Endothelial cell of umbilical vein (primary cell): ENCODE measurements around the gene TMED7. TPM values are rescaled to one million over a fixed set of nuclear protein-coding genes. Genes with fewer than 3 reads are reported as not detected.

ENCODE experiments used
- BruUV-seq: library from RNA; stranded (reverse); fragments of 400-500 nt; replicated peaks from 2 replicates; lab custom pipeline; 2021; lab: Mats Ljungman, UMichigan
- CTCF ChIA-PET: fragments of 300-600, 350-600 bp; sonication (Branson Sonifier 250); formaldehyde crosslinking; loops from one replicate; lab custom pipeline; 2021; ENCODE audit warnings: antibody characterized with exemption, inconsistent platforms; lab: Charles Lee
- POLR2A ChIA-PET: fragments of 300-600, 350-600 bp; sonication (Branson Sonifier 250); formaldehyde crosslinking; loops from one replicate; lab custom pipeline; 2021; ENCODE audit warnings: antibody characterized with exemption, inconsistent platforms; lab: Charles Lee
- DNase-seq: peaks from one replicate; pipeline ENCODE4 v3.0.0-alpha.2; 2011; ENCODE audit warnings: low read depth, low spot score
- FAIRE-seq: peaks from 2 replicates; lab custom pipeline; 2011; peaks lifted over from hg19 to GRCh38; lab: Jason Lieb, UNC
- H2AFZ ChIP-seq: 2 replicates; pipeline ENCODE4 v1.6.0; 2012; ENCODE audit warnings: low read depth, low read length, control low read depth, inconsistent platforms
- H3K27ac ChIP-seq: 2 replicates; pipeline ENCODE4 v1.5.1; 2011; ENCODE audit warnings: low read depth, mild to moderate bottlenecking, control low read depth, low read length, moderate library complexity; ENCODE audit not compliant: insufficient read depth
- H3K27me3 ChIP-seq, 2 experiments: 2 replicates each; pipeline versions ENCODE4 v1.6.0 to v1.6.1; 2011; ENCODE audit warnings: low read length in 2 of 2, mixed read lengths in 1 of 2; ENCODE audit not compliant: control insufficient read depth in 2 of 2, insufficient read depth in 2 of 2
- H3K36me3 ChIP-seq, 2 experiments: 2 replicates in 1 of 2; 3 replicates in 1 of 2; pipeline ENCODE4 v1.5.1; 2011; ENCODE audit warnings: low read length in 2 of 2, mild to moderate bottlenecking in 1 of 2, moderate library complexity in 1 of 2; ENCODE audit not compliant: control insufficient read depth in 2 of 2, insufficient read depth in 2 of 2; ENCODE audit errors: extremely low read depth in 1 of 2
- H3K4me1 ChIP-seq: 3 replicates; pipeline ENCODE4 v1.5.1; 2011; ENCODE audit warnings: mild to moderate bottlenecking, low read length; ENCODE audit not compliant: control insufficient read depth, insufficient read depth; ENCODE audit errors: extremely low read depth
- H3K4me2 ChIP-seq: 2 replicates; pipeline ENCODE4 v1.6.1; 2011; ENCODE audit warnings: low read length, control low read depth, mixed read lengths; ENCODE audit not compliant: insufficient read depth
- H3K4me3 ChIP-seq, 3 experiments: fragments of 200-600 bp in 1 of 3; sonication (generic), shearing (Covaris generic) in 1 of 3; replicated peaks in 1 of 3; 2 replicates each; pipeline ENCODE4 v1.5.1; 2011 to 2016; ENCODE audit warnings: control low read depth in 3 of 3, low read length in 3 of 3, mild to moderate bottlenecking in 2 of 3, inconsistent platforms in 1 of 3, low read depth in 1 of 3, moderate library complexity in 1 of 3; ENCODE audit not compliant: insufficient read depth in 1 of 3
- H3K79me2 ChIP-seq: 2 replicates; pipeline ENCODE4 v1.6.0; 2012; ENCODE audit warnings: low read length, inconsistent platforms; ENCODE audit not compliant: control insufficient read depth, insufficient read depth
- H3K9ac ChIP-seq: replicated peaks from 2 replicates; pipeline ENCODE3; 2011; ENCODE audit warnings: low read length, control low read depth; ENCODE audit not compliant: insufficient read depth; ENCODE audit errors: extremely low read depth
- H3K9me1 ChIP-seq: replicated peaks from 3 replicates; pipeline ENCODE4 v1.6.0; 2011; ENCODE audit warnings: mild to moderate bottlenecking, low read length; ENCODE audit not compliant: control insufficient read depth, insufficient read depth; ENCODE audit errors: extremely low read depth
- H3K9me3 ChIP-seq: replicated peaks from 2 replicates; pipeline ENCODE4 v1.5.1; 2012; ENCODE audit warnings: low read length, inconsistent platforms; ENCODE audit not compliant: control insufficient read depth, insufficient read depth
- H4K20me1 ChIP-seq: replicated peaks from 2 replicates; pipeline ENCODE3; 2011; ENCODE audit warnings: mild to moderate bottlenecking, low read length; ENCODE audit not compliant: control insufficient read depth, insufficient read depth; ENCODE audit errors: extremely low read depth
- EZH2 ChIP-seq: IDR thresholded peaks from 2 replicates; pipeline ENCODE4 v1.6.1; 2012; ENCODE audit warnings: borderline replicate concordance, low read depth, mild to moderate bottlenecking, moderate library complexity, low read length, inconsistent platforms; ENCODE audit not compliant: severe bottlenecking
- FOS ChIP-seq: IDR thresholded peaks from 2 replicates; pipeline ENCODE4 v1.6.1; 2011; ENCODE audit warnings: mild to moderate bottlenecking, low read length, moderate library complexity, borderline replicate concordance; ENCODE audit not compliant: insufficient read depth
- GATA2 ChIP-seq: IDR thresholded peaks from 2 replicates; pipeline ENCODE4 v1.7.0; 2011; ENCODE audit warnings: low read depth, mild to moderate bottlenecking, moderate library complexity, mixed read lengths, low read length; ENCODE audit not compliant: insufficient read length, insufficient read depth
- MYC ChIP-seq: IDR thresholded peaks from one replicate; pipeline ENCODE4 v1.6.1; 2011; ENCODE audit warnings: mild to moderate bottlenecking, low read depth, low read length
- POLR2AphosphoS5 ChIP-seq: IDR thresholded peaks from 2 replicates; pipeline ENCODE4 v1.6.1; 2012; ENCODE audit warnings: low read depth, mild to moderate bottlenecking, control low read depth, low read length, moderate library complexity; ENCODE audit not compliant: insufficient read depth
- dilution Hi-C: fragments of 300-500 bp; cut with MboI; formaldehyde crosslinking; loops from one replicate; pipeline ENCODE4 v1.15.0; 2019; ENCODE audit warnings: low sequenced_read_pairs; ENCODE audit not compliant: extremely low pct_ligation_motif_present
- intact Hi-C: fragments of 100-400 bp; cut with micrococcal nuclease; formaldehyde crosslinking; loops from one replicate; pipeline ENCODE4 v1.10.0; 2022
- polyA plus RNA-seq, 4 experiments: library from polyadenylated mRNA; depleted of rRNA in 3 of 4; stranded (reverse) in 3 of 4; unstranded in 1 of 4; fragments of >200 nt; gene quantifications; 2 replicates each; pipeline versions ENCODE4 v1.2.1 to v1.2.3, GENCODE V29; 2011 to 2012; ENCODE audit warnings: missing spikeins in 1 of 4
- total RNA-seq: library from RNA; stranded (reverse); gene quantifications from 2 replicates; pipeline ENCODE4 v1.2.3, GENCODE V29; 2021
- TF ChIP-seq, protein P1 (sequence below): IDR thresholded peaks from 2 replicates; pipeline ENCODE4 v1.6.1; 2011; ENCODE audit not compliant: insufficient read depth, insufficient read length
- TF ChIP-seq, protein P2 (sequence below), 2 donors: IDR thresholded peaks; 1 replicate in 1 of 2; 2 replicates in 1 of 2; pipeline ENCODE4 v1.5.1; 2011; ENCODE audit warnings: low read length in 2 of 2, mild to moderate bottlenecking in 2 of 2, moderate library complexity in 2 of 2, control low read depth in 1 of 2, inconsistent platforms in 1 of 2, low read depth in 1 of 2; ENCODE audit not compliant: insufficient read depth in 1 of 2; ENCODE audit errors: extremely low read depth in 1 of 2

The TMED7 gene
- total and polyA plus RNA-seq, 2 donors (not counting 3 experiments of a cell fraction or from before 2014, with no cell fraction given), result 57.6 to 101 TPM

DNA sequence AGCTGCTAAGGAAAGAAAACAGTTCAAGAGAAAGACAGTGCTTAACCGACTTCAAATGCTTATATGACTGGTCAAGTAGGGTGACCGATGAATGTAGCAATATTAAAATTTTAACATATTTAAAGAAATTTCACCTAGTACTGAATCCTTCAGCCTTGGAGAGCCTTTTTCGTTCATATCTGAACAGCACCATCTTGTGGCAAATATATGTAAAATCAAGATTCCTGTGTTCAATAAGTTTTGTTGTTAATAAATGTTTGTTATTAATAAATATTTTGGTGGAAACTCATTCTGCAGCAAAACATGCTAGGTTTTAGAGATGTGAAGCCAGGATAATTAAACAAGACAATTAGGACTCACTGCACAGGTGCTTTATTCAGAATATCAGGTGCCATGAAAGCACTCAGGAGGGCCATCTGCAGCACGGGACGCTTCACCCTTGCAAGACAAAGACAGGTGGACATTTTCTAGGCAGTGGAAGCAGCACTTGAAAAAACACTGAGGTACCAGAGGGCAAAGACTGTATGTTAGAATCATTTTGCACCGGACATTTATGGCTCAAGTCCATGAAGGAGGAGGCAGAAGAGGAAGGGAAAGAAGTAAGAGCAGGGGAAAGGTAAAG, 39.2 kb downstream of the TMED7 start:
- Histone ChIP-seq H3K4me3 (no peak overlapping the region), H3K79me2 (no peaks in the 10 kb centered on the region), H3K27ac (no peak overlapping the region), H3K9me1 (no peaks in the 10 kb centered on the region), H3K4me2 (no peak overlapping the region), H4K20me1 (no peaks in the 10 kb centered on the region), H3K9me3 (no peaks in the 10 kb centered on the region), H2AFZ (no peak overlapping the region), H3K4me1 (peaks cover 4% of the 10 kb centered on the region), H3K9ac (no peak overlapping the region), H3K36me3 (no peaks in the 10 kb centered on the region), H3K27me3 (no peaks in the 10 kb centered on the region)
- intact Hi-C loops, result loop anchor here (1.0 to 10.0 kb wide), 7 partner anchors 11 to 489 kb away; partner anchors contain the start of gene FEM1C
- FAIRE-seq (peak; percentile 54), DNase-seq (peak; percentile 41)
- no TSS peak for BruUV-seq
- dilution Hi-C loops, result no loop called here
- ChIA-PET POLR2A (no interaction called here), CTCF (interaction anchor here (0.6 to 6.0 kb wide), 2 partner anchors 205 to 278 kb away, joined by 3 to 58 read pairs; no protein-coding TSS in a partner anchor)
- TF ChIP-seq EZH2 (no peak), MYC (no peak), POLR2AphosphoS5 (no peak), GATA2 (no peak), FOS (no peak)
- TF ChIP-seq, protein P1, sequence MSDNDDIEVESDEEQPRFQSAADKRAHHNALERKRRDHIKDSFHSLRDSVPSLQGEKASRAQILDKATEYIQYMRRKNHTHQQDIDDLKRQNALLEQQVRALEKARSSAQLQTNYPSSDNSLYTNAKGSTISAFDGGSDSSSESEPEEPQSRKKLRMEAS, result no peak
- TF ChIP-seq, protein P2, sequence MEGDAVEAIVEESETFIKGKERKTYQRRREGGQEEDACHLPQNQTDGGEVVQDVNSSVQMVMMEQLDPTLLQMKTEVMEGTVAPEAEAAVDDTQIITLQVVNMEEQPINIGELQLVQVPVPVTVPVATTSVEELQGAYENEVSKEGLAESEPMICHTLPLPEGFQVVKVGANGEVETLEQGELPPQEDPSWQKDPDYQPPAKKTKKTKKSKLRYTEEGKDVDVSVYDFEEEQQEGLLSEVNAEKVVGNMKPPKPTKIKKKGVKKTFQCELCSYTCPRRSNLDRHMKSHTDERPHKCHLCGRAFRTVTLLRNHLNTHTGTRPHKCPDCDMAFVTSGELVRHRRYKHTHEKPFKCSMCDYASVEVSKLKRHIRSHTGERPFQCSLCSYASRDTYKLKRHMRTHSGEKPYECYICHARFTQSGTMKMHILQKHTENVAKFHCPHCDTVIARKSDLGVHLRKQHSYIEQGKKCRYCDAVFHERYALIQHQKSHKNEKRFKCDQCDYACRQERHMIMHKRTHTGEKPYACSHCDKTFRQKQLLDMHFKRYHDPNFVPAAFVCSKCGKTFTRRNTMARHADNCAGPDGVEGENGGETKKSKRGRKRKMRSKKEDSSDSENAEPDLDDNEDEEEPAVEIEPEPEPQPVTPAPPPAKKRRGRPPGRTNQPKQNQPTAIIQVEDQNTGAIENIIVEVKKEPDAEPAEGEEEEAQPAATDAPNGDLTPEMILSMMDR (IDR thresholded peaks at IDR 0.05; ENCODE audit: extremely low read depth in 1 of 2, insufficient read depth in 1 of 2, low read depth in 1 of 2, low read length in 2 of 2), result no peak
